Panc1 (cell line): ENCODE results near the gene COL5A2. TPM values are rescaled to one million over a fixed set of nuclear protein-coding genes. Genes with fewer than 3 reads are reported as not detected.

ENCODE experiments used
- ATAC-seq: fragments of 200-7000 bp; cut with Tn5 transposase; 2 replicates; pipeline ENCODE4 v1.9.1; 2020; ENCODE audit warnings: mild to moderate bottlenecking, moderate library complexity
- BruUV-seq: library from RNA; stranded (reverse); fragments of 400-500 nt; replicated peaks from 2 replicates; lab custom pipeline; 2021; lab: Mats Ljungman, UMichigan
- CTCF ChIA-PET: fragments of 300-600 bp; sonication (Branson Sonifier 250); formaldehyde crosslinking; loops from one replicate; lab custom pipeline; 2022; ENCODE audit warnings: antibody characterized with exemption; lab: Charles Lee
- POLR2A ChIA-PET: fragments of 300-600 bp; sonication (Branson Sonifier 250); formaldehyde crosslinking; loops from one replicate; lab custom pipeline; 2022; ENCODE audit warnings: antibody characterized with exemption; lab: Charles Lee
- DNase-seq: peaks from one replicate; pipeline ENCODE4 v3.0.0-alpha.2; 2010; ENCODE audit warnings: low read depth, low spot score
- H3K27ac ChIP-seq: 2 replicates; pipeline ENCODE4 v1.5.1; 2011; ENCODE audit warnings: mild to moderate bottlenecking, low read length, inconsistent platforms
- H3K27me3 ChIP-seq: fragments of 200-500 bp; sonication (Bioruptor generic); 2 replicates; pipeline ENCODE4 v1.6.0; 2014; ENCODE audit warnings: low read length, inconsistent platforms; ENCODE audit not compliant: control insufficient read depth, insufficient read depth
- H3K36me3 ChIP-seq: fragments of 200-500 bp; sonication (Bioruptor generic); 2 replicates; pipeline ENCODE4 v1.5.1; 2014; ENCODE audit warnings: inconsistent platforms, mild to moderate bottlenecking, low read length, moderate library complexity; ENCODE audit not compliant: control insufficient read depth, insufficient read depth
- H3K4me1 ChIP-seq: 2 replicates; pipeline ENCODE4 v1.5.1; 2011; ENCODE audit warnings: inconsistent platforms, mild to moderate bottlenecking, low read length, moderate library complexity; ENCODE audit not compliant: control insufficient read depth, insufficient read depth
- H3K4me3 ChIP-seq, 2 experiments: 2 replicates each; pipeline ENCODE4 v1.5.1; 2011 to 2012; ENCODE audit warnings: low read depth in 2 of 2, low read length in 2 of 2, mild to moderate bottlenecking in 2 of 2, inconsistent platforms in 1 of 2, moderate library complexity in 1 of 2
- H3K9me3 ChIP-seq: fragments of 200-500 bp; sonication (Bioruptor generic); 2 replicates; pipeline ENCODE4 v1.5.1; 2014; ENCODE audit warnings: low read depth, mild to moderate bottlenecking, inconsistent platforms, low read length, moderate library complexity; ENCODE audit not compliant: control insufficient read depth, insufficient read depth
- CTCF ChIP-seq: fragments of 450-650 bp; IDR thresholded peaks from 2 replicates; pipeline ENCODE4 v1.5.1; 2017; ENCODE audit warnings: mild to moderate bottlenecking
- POLR2AphosphoS5 ChIP-seq: IDR thresholded peaks from 2 replicates; pipeline ENCODE4 v1.6.1; 2012; ENCODE audit warnings: mild to moderate bottlenecking, low read depth, low read length, moderate library complexity
- REST ChIP-seq, 2 experiments: IDR thresholded peaks; 2 replicates each; pipeline ENCODE4 v1.6.1; 2011 to 2012; ENCODE audit warnings: low read depth in 2 of 2, control low read depth in 1 of 2, low read length in 1 of 2, mild to moderate bottlenecking in 1 of 2, moderate library complexity in 1 of 2; ENCODE audit not compliant: insufficient read depth in 1 of 2
- SIN3A ChIP-seq: IDR thresholded peaks from 2 replicates; pipeline ENCODE4 v1.6.1; 2012; ENCODE audit warnings: low read depth, mild to moderate bottlenecking, low read length, moderate library complexity, borderline replicate concordance; ENCODE audit not compliant: insufficient read depth
- TCF7L2 ChIP-seq: IDR thresholded peaks from 2 replicates; pipeline ENCODE4 v1.6.1; 2011; ENCODE audit warnings: mild to moderate bottlenecking, low read depth, low read length, inconsistent platforms
- in situ Hi-C: cut with HindIII; loops from 2 replicates; pipeline ENCODE4 v1.10.0; 2016; ENCODE audit warnings: low sequenced_read_pairs, low pct_unique_long_range_greater_than_20kb
- intact Hi-C: fragments of 100-400 bp; cut with micrococcal nuclease; formaldehyde crosslinking; loops from one replicate; pipeline ENCODE4 v1.10.0; 2022; ENCODE audit not compliant: unreplicated experiment
- total RNA-seq: library from RNA; stranded (reverse); gene quantifications from one replicate; pipeline ENCODE4 v1.2.1, GENCODE V29; 2021; ENCODE audit not compliant: unreplicated experiment

COL5A2 gene
- total RNA-seq, 1 experiment from 2014 or later: 144 TPM

- in situ Hi-C loops: no loop called here
- Histone ChIP-seq H3K27ac (no peak overlapping the region), H3K27me3 (no peaks in the 10 kb centered on the region), H3K4me1 (peaks cover 3% of the 10 kb centered on the region; the same call in 1 of the 2 replicates), H3K4me3 (no peak overlapping the region), H3K36me3 (peaks cover 13% of the 10 kb centered on the region; the same call in 1 of the 2 replicates), H3K9me3 (no peaks in the 10 kb centered on the region)
- ATAC-seq (no peak), DNase-seq (no peak)
- no peak for TF ChIP-seq REST (IDR thresholded peaks at IDR 0.05; ENCODE audit: insufficient read depth in 1 of 2, low read depth in 2 of 2, low read length in 1 of 2)
- TF ChIP-seq CTCF: no peak
- TF ChIP-seq SIN3A: no peak
- TF ChIP-seq POLR2AphosphoS5: no peak
- ChIA-PET POLR2A (no interaction called here), CTCF (no interaction called here)
- intact Hi-C loops: no loop called here
- no TSS peak for BruUV-seq
Measured at GRCh38 chr2:189091253-189091652, 88.3 kb downstream of the COL5A2 start.

- DNase-seq: no peak
- CTCF ChIA-PET: no interaction called here
- peak overlapping the region; percentile 6; the same call in 1 of the 2 replicates for H3K27ac ChIP-seq
- intact Hi-C loops: no loop called here
- no peaks in the 10 kb centered on the region for H3K9me3 ChIP-seq
- peaks cover 3% of the 10 kb centered on the region; the same call in 1 of the 2 replicates for H3K4me1 ChIP-seq
- no peak for ATAC-seq
- POLR2A ChIA-PET: no interaction called here
- TF ChIP-seq SIN3A: no peak
- no peak for TF ChIP-seq REST (IDR thresholded peaks at IDR 0.05; ENCODE audit: insufficient read depth in 1 of 2, low read depth in 2 of 2, low read length in 1 of 2)
- no peak for TF ChIP-seq TCF7L2
- no peak for TF ChIP-seq CTCF
- TF ChIP-seq POLR2AphosphoS5: no peak
- BruUV-seq: no TSS peak
- in situ Hi-C loops: no loop called here
- no peaks in the 10 kb centered on the region for H3K27me3 ChIP-seq
- no peak overlapping the region for H3K4me3 ChIP-seq
- H3K36me3 ChIP-seq: peaks cover 19% of the 10 kb centered on the region; the same call in 1 of the 2 replicates
Measured at GRCh38 chr2:189088591-189089205, 90.9 kb downstream of the COL5A2 start.
